Kasumi-1 (cell line): ENCODE results near the gene TMEM106B.
"Not testable (repeated sequence)": the region's sequence is repeated elsewhere in the genome, so short reads cannot be mapped to it uniquely, and the experiment has no call there.

Experiments used
- DNase-seq, 2 experiments: peaks; one replicate each; lab custom pipeline; 2025; lab: John Stamatoyannopoulos, UW

Gene TMEM106B

DNA sequence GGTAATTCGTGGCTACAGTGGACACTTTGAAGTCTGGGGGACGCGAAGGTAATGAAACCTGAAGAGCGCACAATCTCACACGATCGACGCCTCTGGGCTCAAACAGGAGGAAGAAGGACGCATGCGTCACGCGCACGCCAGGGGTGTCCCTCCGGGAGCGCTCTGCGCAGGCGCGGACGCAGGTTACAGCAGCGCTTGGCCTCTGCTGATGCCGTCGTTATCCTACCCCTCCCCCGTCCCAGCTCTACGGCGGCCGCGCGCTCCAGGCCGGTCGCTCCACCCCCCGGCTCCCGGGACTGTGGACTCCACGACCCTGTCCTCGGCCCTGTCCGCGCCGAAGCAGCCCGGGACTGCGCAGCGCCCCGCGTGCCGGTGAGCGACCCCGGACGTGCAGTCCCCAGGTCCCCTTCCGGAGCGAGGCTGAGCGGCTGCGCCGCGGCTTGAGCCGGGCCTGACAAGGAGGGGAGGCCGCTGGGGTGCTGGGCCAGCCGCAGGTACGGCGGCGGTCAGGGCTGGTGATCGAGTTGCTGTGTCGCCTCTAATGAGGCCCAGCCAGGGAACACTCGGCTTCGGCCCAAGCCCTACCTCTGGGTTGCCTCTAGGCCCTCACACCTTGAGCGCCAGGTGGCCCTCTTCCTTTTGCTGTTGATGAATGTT, at the start of gene TMEM106B:
TMEM106B (plus strand) TSS at position 241 of the 657 bp plus-strand sequence. CDS start 3,517 bp downstream, outside the sequence.
- DNase-seq = peak; percentile 62 to 68

DNA sequence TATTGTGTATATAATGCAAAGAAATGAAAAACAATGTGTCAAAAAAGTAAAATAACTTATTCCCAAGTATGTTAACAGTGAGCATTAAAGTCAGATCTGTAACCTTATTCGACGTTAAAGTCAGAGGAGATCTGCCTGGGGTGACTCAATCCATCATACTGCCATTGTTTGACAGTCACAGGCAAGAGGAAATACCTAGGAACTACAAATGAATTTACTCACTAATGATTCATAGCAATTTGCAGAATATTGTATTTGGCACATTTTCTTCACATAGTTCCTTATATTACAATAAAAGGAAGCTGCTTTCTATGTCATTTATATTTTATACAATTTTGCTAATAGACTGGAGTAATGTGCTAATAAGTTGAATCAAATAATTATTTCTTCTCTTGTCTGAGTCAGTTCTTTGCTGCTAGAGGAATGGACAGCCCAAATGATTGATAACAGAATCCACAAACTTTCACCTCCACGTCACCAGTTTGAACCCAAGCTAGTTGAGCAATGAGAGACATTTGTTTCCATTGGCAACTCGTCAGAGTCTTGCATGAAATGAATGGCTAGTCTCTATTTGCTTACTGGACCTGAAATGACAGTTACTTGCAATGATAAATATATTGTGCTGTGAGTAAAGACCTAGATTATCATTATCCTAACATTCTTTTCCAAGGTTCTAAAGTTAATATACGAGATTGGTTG, 48.5 kb upstream of the TMEM106B start:
- DNase-seq = no peak

DNA sequence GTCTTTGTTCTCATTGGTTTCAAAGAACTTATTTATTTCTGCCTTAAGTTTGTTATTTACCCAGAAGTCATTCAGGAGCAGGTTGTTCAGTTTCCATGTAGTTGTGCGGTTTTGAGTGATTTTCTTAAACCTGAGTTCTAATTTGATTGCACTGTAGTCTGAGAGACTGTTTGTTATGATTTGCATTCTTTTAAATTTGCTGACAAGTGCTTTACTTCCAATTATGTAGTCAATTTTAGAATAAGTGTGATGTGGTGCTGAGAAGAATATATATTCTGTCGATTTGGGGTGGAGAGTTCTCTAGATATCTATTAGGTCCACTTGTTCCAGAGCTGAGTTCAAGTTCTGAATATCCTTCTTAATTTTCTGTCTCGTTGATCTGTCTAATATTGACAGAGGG, 43.0 kb upstream of the TMEM106B start:
- not testable (repeated sequence) for DNase-seq

DNA sequence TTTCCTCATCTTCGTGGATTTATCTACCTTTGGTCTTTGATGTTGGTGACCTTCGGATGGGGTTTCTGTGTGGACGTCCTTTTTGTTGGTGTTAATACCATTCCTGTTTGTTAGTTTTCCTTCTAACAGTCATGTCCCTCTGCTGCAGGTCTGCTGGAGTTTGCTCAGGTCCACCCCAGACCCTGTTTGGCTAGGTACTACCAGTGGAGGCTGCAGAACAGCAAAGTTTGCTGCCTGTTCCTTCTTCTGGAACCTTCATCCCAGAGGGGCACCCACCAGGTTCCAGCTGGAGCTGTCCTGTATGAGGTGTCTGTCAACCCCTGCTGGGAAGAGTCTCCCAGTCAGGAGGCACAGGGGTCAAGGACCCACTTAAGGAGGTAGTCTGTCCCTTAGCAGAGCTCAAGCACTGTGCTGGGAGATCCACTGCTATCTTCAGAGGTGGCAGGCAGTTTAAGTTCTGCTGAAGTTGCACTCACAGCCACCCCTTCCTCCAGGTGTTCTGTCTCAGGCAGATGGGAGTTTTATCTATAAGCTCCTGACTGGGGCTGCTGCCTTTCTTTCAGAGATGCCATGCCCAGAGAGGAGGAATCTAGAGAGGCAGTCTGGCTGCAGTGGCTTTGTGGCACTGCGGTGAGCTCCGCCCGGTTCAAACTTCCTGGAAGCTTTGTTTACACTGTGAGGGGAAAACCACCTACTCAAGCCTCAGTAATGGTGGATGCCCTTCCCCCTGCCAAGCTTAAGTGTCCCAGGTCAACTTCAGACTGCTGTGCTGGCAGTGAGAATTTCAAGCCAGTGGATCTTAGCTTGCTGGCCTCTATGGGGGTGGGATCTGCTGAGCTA, 40.9 kb upstream of the TMEM106B start:
- not testable (repeated sequence) for DNase-seq

DNA sequence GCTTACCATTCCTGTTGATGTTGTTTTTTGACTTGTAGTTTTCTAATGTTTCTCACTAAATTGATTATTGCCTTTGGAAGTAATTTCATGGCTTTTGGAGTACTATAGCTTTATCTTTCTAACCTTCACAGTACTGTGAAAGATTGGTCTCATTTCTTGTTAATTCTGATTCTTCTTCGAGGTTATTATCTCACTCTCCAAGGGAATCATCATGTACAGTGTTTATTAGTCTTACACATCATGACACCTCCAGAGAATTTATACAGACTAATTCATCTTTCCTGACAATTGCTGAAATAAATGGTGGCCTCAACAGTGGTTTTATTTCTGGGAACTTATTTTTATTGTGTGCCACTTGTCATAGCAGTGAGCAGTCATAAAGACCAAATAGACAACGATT, 37.4 kb upstream of the TMEM106B start:
- no peak for DNase-seq

DNA sequence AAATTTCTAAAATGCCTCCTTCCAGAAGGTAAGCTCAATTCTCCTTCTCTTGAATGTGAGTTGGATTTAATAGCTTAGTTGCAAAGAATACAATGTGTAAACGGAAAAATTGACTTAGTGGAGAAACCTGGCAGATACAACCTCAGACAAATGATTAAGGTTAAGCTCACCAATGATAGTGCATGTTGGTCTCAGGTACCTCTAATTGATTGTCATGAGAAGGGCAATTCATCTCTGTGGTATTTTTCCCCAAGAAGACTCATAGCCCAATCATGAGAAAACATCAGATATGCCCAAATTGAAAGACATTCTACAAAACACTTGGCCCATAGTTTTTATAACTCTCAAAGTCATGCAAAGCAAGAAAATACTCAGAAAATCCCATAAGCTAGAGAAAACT, 36.2 kb upstream of the TMEM106B start:
- no peak for DNase-seq

DNA sequence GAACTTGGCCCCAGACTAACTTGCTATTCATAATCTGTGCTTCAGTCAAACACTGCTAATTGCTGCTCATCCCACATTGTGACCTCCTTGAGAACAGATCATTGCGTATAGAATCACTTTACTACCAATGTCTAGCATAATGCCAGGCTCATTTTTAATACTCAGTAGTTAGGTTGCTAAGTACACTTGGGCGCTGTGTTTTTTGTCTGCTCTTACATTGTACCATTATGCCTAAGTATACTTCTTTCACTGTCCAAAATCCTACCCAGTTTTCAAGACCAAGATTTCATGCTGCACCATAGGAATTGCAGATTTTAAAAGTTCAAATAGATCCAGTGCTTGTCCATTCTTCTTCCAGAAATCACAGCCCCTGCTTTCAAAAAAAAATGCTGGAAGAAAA, 32.8 kb upstream of the TMEM106B start:
- no peak for DNase-seq

DNA sequence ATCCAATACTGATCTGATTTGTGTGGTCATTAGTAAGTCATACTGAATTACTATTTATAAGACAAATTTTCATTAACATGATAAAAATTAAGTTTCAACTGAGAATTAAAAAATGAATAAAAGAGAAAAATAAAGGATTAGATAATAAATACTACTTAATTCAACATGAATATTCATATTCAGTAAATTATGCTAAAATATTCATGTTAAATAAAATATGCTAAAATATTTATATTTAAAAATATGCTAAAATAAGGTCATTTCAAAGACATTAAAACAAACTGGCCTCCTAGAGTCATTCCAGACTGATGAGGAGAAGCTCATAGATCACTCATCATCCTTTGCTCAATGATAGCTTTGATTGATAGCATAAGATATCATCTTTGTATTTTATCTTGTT, 16.7 kb upstream of the TMEM106B start:
- no peak for DNase-seq

DNA sequence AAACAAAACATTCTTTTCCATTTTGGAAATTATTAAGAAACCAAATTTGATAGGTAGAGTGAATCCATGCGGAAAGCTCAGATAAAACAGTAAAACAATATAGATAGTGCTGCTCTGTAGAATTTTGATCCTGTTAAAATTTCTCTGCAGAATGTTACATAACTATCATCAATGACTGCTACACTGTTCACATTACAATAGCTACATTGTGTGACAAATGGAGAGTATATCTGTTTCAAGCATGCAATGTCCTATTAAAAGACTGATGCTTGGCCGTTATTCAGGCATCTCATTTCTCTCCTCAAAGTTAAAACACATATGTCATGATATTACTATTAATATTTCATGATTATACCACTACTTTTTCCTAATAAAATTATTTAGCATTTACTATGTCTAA, 14.7 kb upstream of the TMEM106B start:
- DNase-seq = no peak

DNA sequence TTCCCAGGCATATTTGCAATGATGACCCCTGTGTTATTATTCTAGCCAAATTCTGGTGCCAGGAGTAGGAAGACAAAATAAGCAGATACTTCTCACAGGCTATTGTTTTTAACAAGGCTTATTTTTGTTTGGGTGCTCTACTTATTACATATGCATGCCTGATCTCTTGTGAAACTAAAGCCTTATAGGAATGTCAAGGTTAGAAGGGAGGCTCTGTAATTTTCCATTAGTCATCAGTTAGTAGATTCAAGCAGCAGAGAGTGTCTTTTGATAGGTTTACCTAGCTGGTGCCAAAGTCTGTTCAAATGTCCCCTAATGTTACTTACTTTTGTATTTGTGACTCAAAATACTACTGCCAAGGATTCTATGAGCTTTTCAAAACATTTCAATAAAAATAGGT, 11.7 kb upstream of the TMEM106B start:
- DNase-seq = no peak

DNA sequence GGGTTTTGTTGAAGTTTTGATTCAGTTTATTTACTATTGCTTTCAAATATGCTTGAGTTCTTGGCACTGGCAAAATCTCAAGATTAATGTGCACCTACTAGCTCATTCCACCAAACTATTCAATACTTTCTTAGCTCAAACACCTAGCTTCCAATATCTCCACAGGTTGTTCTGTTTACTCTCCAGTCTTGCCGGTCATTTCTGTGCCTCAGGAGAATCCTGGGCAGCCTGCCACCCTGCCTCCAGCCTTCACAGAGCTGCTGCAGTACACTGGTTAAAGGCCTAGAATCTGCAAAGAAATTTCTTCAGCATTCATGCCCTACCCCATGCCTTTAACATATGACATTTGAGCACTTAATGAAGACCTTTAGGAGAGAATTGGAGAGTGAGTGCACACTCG, 4.0 kb upstream of the TMEM106B start:
- no peak for DNase-seq

DNA sequence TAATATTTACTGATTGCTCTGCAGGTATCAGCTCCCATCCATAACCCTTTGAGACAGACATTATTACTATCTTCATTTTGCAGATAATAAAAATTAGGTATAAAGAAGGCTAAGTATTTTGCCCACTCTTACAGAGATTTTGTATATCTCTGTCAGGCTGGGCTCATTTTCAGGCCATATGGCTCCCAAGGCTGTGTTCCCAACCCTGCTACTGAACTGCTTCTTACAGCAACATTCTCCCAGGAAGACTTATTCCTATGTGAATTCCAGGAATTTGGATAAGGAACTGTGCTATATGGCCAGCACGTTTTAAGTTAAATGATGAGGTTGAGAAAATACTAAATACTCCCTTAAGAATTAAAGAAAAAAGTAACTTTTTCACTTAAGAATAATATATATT, 1.9 kb upstream of the TMEM106B start:
- DNase-seq = no peak

DNA sequence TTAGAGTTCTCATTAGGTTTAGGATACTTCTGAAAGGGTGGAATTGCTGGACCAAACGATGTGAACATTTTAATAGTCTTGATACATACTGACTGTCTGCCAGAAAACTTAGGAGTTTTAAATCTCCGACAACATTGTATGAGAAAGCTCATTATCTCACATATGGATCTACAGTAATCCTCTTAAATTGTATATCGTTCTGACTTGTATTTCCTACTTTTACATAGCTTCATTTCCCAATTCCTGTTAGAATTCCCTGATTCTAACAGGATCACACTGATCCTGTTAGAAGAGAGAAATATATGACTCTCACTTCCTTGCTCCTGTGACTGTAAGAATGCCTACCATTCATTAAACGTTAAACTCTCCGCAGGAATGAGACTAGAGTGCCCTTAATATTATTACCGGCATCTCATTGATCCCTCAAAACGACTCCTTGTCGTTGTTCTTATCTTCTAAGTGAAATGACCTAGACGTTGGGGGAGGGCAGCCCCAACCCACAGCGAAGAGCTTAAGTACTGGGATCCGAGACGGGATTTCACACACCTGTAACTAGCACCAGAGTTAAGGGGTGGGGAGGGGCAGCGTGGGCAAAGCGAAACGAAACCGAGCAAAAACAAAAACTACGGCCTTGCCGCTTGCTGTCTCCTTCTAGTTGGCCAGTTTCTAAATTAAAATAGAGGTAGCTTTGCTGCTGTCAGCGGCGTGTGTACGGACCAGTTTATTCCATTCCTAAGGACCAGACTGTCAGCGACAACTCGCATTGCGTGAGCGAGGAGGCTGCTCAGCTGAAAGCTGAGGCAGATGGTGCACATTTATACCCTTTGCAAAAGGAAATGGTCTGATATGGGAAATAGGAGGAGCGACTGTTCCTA, 678 bp upstream of the TMEM106B start:
- peak in 1 of 2 experiments; percentile 22 for DNase-seq

DNA sequence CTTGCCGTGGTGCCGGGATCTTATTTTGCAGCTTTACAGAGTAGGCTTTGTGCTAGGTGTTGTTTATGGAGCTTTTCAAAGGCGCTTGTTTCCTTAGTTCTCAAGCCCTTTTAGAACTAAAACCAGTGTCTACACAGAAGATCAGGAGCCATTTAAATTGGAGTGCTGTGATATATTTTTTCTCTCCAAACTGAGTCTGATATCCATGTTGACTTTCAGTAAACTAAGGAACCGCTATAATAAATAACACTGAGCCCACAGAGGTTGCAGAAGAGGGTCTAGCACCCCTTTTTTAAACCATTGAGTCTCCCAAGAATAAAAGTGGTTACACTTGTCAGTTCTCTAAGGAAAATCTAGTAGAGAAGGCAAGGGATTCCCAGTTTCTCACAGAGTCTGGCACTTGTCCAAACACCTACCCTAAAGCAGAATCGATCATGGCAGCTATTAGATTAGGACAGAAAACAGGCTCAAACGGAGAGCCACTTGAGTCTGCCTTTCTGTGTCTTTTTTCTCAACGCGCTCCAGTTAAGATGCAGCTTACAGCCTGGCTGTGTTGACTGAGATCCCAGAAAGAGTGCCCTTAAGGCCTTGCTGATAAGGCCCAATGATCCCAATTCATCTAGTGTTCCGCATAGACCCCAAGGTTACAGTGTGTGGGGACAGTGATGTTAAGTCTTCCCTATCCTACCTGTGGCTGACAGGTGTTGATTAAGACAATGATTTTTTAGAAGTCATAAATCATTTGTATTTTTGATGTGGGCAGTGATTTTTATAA, 804 bp downstream of the TMEM106B start:
- DNase-seq = peak; percentile 1 to 28

DNA sequence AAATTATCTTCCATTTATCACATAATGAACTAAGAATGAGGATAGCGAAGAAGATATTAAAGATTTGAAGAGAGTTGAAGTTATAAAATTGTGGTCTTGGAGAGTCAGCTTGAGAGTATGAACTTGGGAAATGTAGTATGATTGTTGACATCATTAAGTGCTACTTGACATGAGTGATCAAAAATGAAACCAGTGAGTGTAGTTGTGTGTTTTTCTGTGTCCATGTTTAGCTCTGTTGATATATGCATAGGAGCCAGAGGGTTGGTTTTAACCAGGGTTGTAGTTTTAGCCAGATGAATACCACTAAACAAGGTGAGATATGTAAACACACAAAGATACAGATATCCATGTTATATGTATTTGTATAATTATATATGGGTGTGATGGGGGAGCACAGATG, 6.2 kb downstream of the TMEM106B start:
- DNase-seq = no peak

DNA sequence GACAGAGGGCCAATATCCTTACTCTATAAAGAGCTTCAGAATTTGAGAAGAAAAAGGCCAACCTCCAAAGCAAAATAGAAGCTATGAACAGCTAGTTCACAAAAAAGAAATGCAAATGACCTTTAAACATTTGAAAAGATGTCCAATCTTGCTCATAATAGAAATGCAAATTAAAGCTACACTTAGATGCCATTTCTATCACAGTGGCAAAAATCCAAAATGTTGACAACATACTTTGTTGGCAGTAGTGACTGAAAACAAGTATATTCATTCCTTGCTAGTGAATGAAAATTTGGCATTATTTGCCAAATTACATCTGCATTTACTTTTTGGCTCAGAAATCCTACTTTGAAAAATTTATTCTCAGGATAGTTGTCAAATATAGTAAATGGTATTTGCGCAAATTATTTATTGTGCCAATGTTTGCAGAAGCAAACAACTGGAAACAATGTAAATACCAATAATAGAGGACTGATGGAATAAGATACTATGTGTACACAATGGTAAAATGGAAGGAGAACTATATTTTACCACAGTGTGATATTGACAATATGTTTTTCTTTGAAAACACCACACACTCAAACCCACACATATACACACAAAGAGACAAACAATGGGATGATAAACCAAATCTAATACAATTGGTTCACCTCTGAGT, 9.4 kb downstream of the TMEM106B start:
- no peak for DNase-seq

DNA sequence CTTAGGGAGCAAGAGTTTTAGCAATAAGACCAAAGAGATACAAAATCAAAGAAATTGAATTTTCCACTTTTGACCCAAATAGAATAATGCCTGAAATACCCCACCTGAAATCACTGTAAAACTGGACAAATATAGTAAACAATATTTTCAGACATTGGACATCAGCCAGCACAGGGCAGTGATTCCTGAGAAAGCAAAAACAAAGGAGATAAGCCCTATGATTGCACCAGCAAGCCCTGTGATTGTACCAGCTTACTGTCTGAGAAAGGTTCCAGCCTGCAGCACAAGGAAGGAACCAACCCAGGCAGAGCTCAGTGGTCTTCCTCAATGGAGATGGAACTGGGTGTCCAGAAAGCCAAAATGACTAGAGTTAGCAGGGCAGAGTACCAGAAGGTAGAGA, 10.3 kb downstream of the TMEM106B start:
- DNase-seq = no peak

DNA sequence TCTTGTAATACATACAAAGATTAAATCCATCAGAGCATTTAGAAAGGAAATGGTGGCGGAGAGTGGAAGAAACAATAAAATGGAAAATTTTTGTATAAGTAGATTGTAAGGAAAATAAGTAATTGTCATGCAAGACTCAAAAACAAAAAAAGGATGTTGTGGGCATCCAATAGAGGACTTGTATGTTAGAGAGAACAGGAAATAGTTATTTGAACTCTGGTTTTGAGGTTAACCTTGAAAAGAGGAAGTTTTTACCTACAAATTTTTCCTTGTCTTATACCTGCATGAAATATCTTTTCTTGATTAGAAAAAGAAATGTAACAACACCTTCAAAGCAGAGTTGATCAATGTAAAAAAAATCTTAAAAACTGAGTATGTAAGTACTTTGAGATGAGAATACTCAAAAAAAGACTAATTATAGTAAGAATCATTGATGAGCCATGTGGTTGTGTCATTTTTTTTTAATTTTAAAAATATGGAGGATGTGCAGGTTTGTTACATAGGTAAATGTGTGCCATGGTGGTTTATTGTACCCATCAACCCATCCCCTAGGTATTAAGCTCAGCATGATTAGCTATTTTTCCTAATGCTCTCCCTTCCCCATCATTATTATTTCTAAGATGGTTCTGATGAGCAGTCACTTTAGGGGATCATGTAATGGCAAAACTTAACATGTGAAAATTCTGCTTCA, 11.9 kb downstream of the TMEM106B start:
- DNase-seq = peak; percentile 5 to 39

DNA sequence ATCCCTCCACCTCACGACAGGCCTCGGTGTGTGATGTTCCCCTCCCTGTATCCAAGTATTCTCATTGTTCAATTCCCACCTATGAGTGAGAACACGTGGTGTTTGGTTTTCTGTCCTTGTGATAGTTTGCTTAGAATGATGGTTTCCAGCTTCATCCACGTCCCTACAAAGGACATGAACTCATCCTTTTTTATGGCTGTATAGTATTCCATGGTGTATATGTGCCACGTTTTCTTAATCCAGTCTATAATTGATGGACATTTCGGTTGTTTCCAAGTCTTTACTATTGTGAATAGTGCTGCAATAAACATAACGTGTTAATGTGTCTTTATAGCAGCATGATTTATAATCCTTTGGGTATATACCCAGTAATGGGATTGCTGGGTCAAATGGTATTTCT, 13.9 kb downstream of the TMEM106B start:
- DNase-seq = not testable (repeated sequence)

DNA sequence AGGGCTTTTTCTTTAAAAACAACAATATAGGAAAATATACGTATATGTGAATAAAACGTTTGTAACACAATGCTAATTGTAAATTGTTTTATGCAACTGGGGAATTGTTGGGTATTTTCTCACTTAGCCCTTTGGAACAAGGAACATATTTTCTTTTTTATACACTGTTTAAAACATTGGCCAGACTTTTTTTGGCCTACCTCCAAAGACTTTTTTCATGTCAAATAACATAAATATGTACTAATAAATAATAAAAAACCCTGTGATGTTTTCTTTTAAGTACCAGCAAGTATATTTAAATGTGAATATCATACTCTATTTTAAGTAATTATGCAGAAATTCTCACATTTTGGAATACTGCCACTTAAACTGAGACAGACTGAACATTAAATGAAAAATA, 15.7 kb downstream of the TMEM106B start:
- no peak for DNase-seq
